Measurements from ENCODE around the gene CD80. TPM values are rescaled to one million over a fixed set of nuclear protein-coding genes. Genes with fewer than 3 reads are reported as not detected.
"Not testable (repeated sequence)": the region's sequence is repeated elsewhere in the genome, so short reads cannot be mapped to it uniquely, and the experiment has no call there.

CD80 gene
- total and polyA plus RNA-seq, 5 experiments from 2014 or later: 0.16 TPM; not detected in 4

DNA sequence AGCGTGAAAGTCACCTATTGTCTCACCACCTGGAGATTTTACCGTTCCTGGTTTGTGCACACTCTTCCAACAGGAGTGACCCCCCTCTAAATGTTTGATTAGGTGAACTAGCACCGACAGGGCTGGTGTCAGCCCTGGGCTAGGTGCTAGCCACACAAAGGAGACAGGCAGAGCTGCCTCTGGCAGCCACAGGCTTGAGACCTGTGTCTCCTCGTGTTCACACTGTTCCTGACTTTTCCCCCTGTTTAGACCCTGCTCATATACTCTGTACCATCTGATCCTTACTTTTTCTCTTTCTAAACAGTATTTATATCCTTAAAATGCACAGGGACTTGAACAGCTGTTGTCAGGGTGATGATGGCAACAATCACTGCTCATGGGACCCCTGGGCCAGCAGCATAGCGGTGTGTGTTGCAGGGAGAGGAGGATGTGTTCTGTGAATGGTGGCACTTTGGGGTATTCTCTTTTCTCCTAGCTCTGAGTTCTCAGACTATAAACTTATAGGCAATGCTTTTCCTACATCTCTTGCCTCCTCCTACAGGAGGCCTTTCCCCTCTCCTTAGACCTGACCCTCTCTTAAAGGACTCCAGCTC, 5.5 kb downstream of the CD80 start:
- no peak for ATAC-seq
- Mint-ChIP-seq H3K4me1 (peaks cover 0 to 14% (median 0%) of the 10 kb centered on the region in 4 donors), H3K36me3 (no peaks in the 10 kb centered on the region), H3K27me3 (peaks cover 0 to 7% (median 0%) of the 10 kb centered on the region in 5 donors), H3K9me3 (no peaks in the 10 kb centered on the region), H3K27ac (peak overlapping the region in 2 of 10 donors; percentile 5 to 69), H3K4me3 (no peak overlapping the region)
- DNase-seq: no peak
- POLR2A ChIA-PET: no interaction called here

DNA sequence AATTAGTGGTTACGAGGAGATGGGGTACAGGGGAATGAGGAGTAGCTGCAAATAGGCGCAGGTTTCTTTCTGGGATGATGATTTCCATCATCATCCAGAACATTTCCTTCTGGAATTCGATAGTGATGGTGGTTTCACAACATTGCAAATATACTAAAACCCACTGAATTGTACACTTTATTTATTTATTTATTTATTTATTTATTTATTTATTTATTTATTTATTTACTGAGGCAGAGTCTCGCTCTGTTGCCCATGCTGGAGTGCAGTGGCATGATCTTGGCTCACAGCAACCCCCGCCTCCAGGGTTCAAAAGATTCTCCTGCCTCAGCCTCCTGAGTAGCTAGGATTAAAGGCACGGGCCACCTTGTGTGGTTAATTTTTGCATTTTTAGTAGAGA, 6.5 kb downstream of the CD80 start:
- POLR2A ChIA-PET, H3K4me3 Mint-ChIP-seq, H3K27me3 Mint-ChIP-seq, ATAC-seq, H3K9me3 Mint-ChIP-seq, DNase-seq, H3K27ac Mint-ChIP-seq, H3K36me3 Mint-ChIP-seq: not testable (repeated sequence)
- peaks cover 0 to 10% (median 0%) of the 10 kb centered on the region in 4 donors for H3K4me1 Mint-ChIP-seq

- no peak for ATAC-seq
- H3K4me1 Mint-ChIP-seq: peaks cover 0 to 10% (median 0%) of the 10 kb centered on the region in 4 donors
These were observed 7.8 kb downstream of the CD80 start for GRCh38 chr3:119551598-119551997.

DNA sequence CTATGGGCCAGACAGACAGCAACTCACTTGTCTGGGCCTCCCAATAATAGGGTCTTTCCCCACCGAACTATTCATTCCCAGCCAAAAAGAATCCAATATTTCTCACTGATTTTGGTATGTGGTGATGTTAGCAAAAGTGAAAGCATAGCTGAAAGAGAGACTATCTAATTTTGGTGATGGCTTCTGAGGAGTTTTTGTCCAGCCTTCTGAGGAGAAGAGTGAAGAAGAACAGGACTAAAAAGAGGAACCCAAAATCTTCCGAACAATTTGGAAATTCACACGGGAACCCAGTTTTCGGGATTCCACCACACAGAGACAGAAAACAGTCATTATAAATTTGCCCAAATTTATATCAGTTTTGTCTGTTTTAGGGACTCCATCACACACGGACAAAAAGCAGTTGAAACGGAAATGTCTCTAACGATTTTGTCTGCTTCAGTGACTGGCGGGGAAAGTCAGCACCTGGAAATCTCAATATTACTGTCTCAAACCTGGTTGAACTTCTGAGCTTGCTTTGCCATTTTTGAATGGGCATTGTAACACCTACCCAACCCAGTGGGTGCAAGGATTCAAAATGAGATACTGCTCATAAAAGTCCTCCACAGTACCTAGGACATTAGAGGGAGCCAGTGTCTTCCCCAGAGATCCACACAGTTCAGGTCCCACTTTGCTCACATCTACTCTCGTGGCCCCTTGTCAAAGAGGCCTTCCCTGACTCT, 9.1 kb downstream of the CD80 start:
- H3K4me3 Mint-ChIP-seq: no peak overlapping the region
- H3K27ac Mint-ChIP-seq: no peak overlapping the region
- POLR2A ChIA-PET: no interaction called here
- DNase-seq (no peak), ATAC-seq (no peak)
- peaks cover 0 to 4% (median 0%) of the 10 kb centered on the region in 4 donors for H3K4me1 Mint-ChIP-seq
- no peaks in the 10 kb centered on the region for H3K27me3 Mint-ChIP-seq
- no peaks in the 10 kb centered on the region for H3K36me3 Mint-ChIP-seq
- H3K9me3 Mint-ChIP-seq: no peaks in the 10 kb centered on the region

More at GRCh38 chr3:119551598-119551997, 7.8 kb downstream of the CD80 start:
- no peak overlapping the region for H3K4me3 Mint-ChIP-seq
- no peak for DNase-seq
- no peaks in the 10 kb centered on the region for H3K36me3 Mint-ChIP-seq
- no peak overlapping the region for H3K27ac Mint-ChIP-seq
- POLR2A ChIA-PET: interaction anchor here (0.6 kb wide), 1 partner anchor 92 kb away, joined by 5 read pairs; no protein-coding TSS in a partner anchor
- H3K27me3 Mint-ChIP-seq: no peaks in the 10 kb centered on the region
- H3K9me3 Mint-ChIP-seq: no peaks in the 10 kb centered on the region

- H3K27ac Mint-ChIP-seq: no peak overlapping the region
- H3K4me1 Mint-ChIP-seq: no peaks in the 10 kb centered on the region
- no peak overlapping the region for H3K4me3 Mint-ChIP-seq
- ATAC-seq (no peak), DNase-seq (no peak)
- no peaks in the 10 kb centered on the region for H3K36me3 Mint-ChIP-seq
- H3K27me3 Mint-ChIP-seq: no peaks in the 10 kb centered on the region
- POLR2A ChIA-PET: no interaction called here
- H3K9me3 Mint-ChIP-seq: no peaks in the 10 kb centered on the region
These were observed 11.1 kb downstream of the CD80 start for GRCh38 chr3:119548341-119548740.

DNA sequence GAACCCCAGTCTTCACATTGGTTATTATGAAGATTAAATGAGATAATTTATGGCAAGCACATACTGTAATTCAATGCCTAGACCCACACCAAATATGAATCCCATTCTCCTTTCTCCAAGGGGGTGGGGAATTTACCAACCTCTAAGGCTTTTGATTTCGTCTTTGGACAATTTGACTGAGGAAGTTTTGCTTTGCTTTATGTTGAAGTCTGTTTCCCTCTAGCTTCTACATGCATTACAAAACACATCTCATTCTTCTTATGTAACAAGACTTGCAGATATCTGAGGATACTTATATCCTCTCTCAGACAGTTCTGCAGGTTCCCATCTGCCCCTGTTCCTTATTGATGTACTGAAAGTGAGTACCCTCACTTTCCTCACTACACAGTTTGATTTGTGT, 12.2 kb downstream of the CD80 start:
- H3K27ac Mint-ChIP-seq: peak overlapping the region in 1 of 10 donors; percentile 2
- POLR2A ChIA-PET: no interaction called here
- no peak for DNase-seq
- no peaks in the 10 kb centered on the region for H3K36me3 Mint-ChIP-seq
- no peak for ATAC-seq
- H3K9me3 Mint-ChIP-seq: no peaks in the 10 kb centered on the region
- no peak overlapping the region for H3K4me3 Mint-ChIP-seq
- H3K27me3 Mint-ChIP-seq: no peaks in the 10 kb centered on the region
- H3K4me1 Mint-ChIP-seq: no peaks in the 10 kb centered on the region

DNA sequence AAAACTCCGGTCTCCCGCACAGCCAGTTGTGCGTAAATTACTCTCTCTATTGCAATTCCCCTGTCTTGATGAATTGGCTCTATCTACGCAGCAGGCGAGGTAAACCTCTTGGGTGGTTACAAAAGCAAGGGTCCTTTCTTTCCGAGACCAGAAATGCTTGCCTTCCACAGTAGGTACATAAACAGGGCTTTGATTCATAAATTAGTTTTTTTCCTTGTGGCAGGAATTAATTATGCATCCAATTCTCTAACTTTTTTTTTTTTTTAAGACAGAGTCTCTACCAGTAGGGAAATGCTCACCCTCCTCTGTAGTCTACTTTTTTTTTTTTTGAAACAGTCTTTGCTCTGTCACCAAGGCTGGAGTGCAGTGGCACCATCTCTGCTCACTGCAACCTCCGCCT, 16.3 kb downstream of the CD80 start:
- Mint-ChIP-seq H3K4me3 (no peak overlapping the region), H3K4me1 (peaks cover 0 to 5% (median 0%) of the 10 kb centered on the region in 4 donors), H3K36me3 (no peaks in the 10 kb centered on the region), H3K27ac (no peak overlapping the region), H3K27me3 (peaks cover 0 to 2% (median 0%) of the 10 kb centered on the region in 5 donors), H3K9me3 (no peaks in the 10 kb centered on the region)
- POLR2A ChIA-PET: no interaction called here
- no peak for DNase-seq
- no peak for ATAC-seq

DNA sequence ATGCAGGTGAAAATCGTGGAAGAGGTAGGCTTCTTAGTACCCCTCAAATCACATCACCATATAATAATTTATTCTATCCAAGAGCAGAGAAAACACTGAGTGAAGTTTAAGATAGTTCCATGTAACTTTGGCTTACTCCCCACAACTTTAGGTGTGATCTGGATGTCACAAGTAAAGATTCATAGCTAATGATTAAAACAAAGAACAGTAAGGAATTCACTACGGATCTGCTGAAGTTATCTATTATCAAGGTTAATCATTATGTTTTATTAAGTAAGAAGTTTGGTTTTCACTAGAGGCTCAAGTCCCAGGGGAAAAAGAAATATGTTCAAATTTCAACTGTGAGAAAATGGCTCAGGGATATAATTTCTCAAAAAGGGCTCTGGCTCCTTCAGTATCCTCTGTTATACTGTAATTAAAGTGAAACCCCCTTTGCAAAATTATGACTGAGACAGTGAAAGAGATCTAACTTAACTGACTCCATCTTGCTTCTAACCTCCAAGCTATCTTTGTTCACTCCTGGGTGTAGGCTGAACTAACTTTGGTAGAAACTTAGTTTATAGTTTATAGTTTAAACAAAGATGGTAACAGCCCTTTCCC, 17.1 kb downstream of the CD80 start:
- no peaks in the 10 kb centered on the region for H3K36me3 Mint-ChIP-seq
- no peak overlapping the region for H3K4me3 Mint-ChIP-seq
- ATAC-seq: no peak
- H3K9me3 Mint-ChIP-seq: no peaks in the 10 kb centered on the region
- peaks cover 0 to 2% (median 0%) of the 10 kb centered on the region in 5 donors for H3K27me3 Mint-ChIP-seq
- H3K27ac Mint-ChIP-seq: no peak overlapping the region
- DNase-seq: no peak
- peaks cover 0 to 5% (median 0%) of the 10 kb centered on the region in 4 donors for H3K4me1 Mint-ChIP-seq
- POLR2A ChIA-PET: no interaction called here

DNA sequence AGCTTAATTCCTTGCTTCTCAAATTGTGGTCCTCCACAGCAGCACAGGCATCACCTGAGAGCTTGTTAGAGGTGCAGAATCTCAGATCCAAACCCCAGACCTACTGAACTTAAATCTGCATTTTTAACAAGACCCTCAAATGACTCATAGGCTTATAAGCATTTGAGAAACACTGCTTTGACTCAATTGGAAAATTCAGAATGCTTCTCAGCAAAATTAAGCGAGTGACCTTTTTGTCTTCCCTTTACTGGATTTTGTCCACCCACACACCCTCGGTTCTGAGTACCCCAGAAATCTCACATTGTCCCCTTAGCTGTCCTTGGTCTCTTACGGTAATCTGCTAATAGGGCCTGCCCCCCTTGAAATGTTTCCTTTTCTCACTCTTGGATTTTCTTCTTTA, 17.9 kb downstream of the CD80 start:
- no peak for DNase-seq
- peaks cover 0 to 2% (median 0%) of the 10 kb centered on the region in 5 donors for H3K27me3 Mint-ChIP-seq
- no peak for ATAC-seq
- H3K4me1 Mint-ChIP-seq: peaks cover 0 to 5% (median 0%) of the 10 kb centered on the region in 4 donors
- H3K4me3 Mint-ChIP-seq: no peak overlapping the region
- no peaks in the 10 kb centered on the region for H3K36me3 Mint-ChIP-seq
- POLR2A ChIA-PET: no interaction called here
- H3K9me3 Mint-ChIP-seq: no peaks in the 10 kb centered on the region
- no peak overlapping the region for H3K27ac Mint-ChIP-seq

DNA sequence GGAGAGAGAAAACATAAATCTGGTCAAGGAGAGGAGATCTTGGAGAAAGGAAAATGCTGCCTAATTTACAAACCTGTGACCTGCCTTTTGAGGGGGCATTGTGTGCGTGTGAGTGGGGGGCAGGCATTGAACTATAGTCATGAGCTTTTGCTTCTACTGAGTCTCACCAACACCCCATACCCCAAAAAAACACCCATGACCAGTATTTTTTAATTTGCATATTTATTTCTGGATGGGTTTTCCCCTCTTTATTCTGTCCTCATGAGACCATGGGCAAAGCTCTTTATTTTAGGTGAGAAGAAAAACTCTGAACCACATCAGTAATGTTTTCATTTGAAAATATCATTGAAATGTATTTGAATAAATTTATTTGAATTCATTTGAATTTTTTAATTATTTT, 20.6 kb downstream of the CD80 start:
- H3K4me3 Mint-ChIP-seq: no peak overlapping the region
- H3K36me3 Mint-ChIP-seq: no peaks in the 10 kb centered on the region
- peaks cover 0 to 5% (median 0%) of the 10 kb centered on the region in 4 donors for H3K4me1 Mint-ChIP-seq
- no peaks in the 10 kb centered on the region for H3K9me3 Mint-ChIP-seq
- ATAC-seq (no peak), DNase-seq (no peak)
- H3K27me3 Mint-ChIP-seq: peaks cover 0 to 2% (median 0%) of the 10 kb centered on the region in 5 donors
- no peak overlapping the region for H3K27ac Mint-ChIP-seq
- POLR2A ChIA-PET: no interaction called here

GRCh38 chr3:119536757-119537156, 22.7 kb downstream of the CD80 start:
- peaks cover 0 to under 1% (median 0%) of the 10 kb centered on the region in 5 donors for H3K27me3 Mint-ChIP-seq
- no peak overlapping the region for H3K4me3 Mint-ChIP-seq
- no peaks in the 10 kb centered on the region for H3K9me3 Mint-ChIP-seq
- peaks cover 0 to 5% (median 0%) of the 10 kb centered on the region in 4 donors for H3K4me1 Mint-ChIP-seq
- DNase-seq (no peak), ATAC-seq (no peak)
- POLR2A ChIA-PET: no interaction called here
- no peak overlapping the region for H3K27ac Mint-ChIP-seq
- H3K36me3 Mint-ChIP-seq: no peaks in the 10 kb centered on the region

- no peaks in the 10 kb centered on the region for H3K27me3 Mint-ChIP-seq
- no peak overlapping the region for H3K27ac Mint-ChIP-seq
- POLR2A ChIA-PET: no interaction called here
- peaks cover 0 to 5% (median 0%) of the 10 kb centered on the region in 4 donors for H3K4me1 Mint-ChIP-seq
- H3K36me3 Mint-ChIP-seq: no peaks in the 10 kb centered on the region
- DNase-seq (no peak), ATAC-seq (no peak)
- no peak overlapping the region for H3K4me3 Mint-ChIP-seq
- no peaks in the 10 kb centered on the region for H3K9me3 Mint-ChIP-seq
These were observed 25.1 kb downstream of the CD80 start for GRCh38 chr3:119534296-119534695.

GRCh38 chr3:119531151-119531550, 28.3 kb downstream of the CD80 start:
- POLR2A ChIA-PET: no interaction called here
- Mint-ChIP-seq H3K36me3 (peaks cover 0 to 5% (median 5%) of the 10 kb centered on the region in 3 donors), H3K4me1 (peaks cover 0 to 2% (median 0%) of the 10 kb centered on the region in 4 donors), H3K4me3 (no peak overlapping the region), H3K27me3 (no peaks in the 10 kb centered on the region), H3K27ac (no peak overlapping the region), H3K9me3 (peaks cover 0 to 3% (median 0%) of the 10 kb centered on the region in 9 donors)
- DNase-seq (no peak), ATAC-seq (no peak)
